GM18909 (cell line): ENCODE measurements around the gene NAALADL1.
A peak's percentile ranks its signal among the peaks of the same experiment; 100 is the strongest.

ENCODE experiments used
- ATAC-seq: cut with Tn5 transposase; IDR thresholded peaks from one replicate; pipeline ENCODE4 v1.9.1; 2021; ENCODE audit warnings: mild to moderate bottlenecking; ENCODE audit not compliant: unreplicated experiment, poor library complexity

The NAALADL1 gene

GRCh38 chr11:65083834-65084597 lies 25.7 kb upstream of the NAALADL1 start, which contains the start of the genes CDCA5 and ZFPL1:
TSS of gene CDCA5 (minus strand) at chr11:65084040. CDS start at chr11:65083978, 62 bp downstream.
TSS of gene ZFPL1 (plus strand) at chr11:65084222. CDS start at chr11:65084699, 477 bp downstream.
- ATAC-seq, result peak; percentile 76

- peak; percentile 14 for ATAC-seq
Observed at GRCh38 chr11:65083134-65083833, 24.9 kb upstream of the NAALADL1 start.

GRCh38 chr11:65078786-65079342 lies 20.5 kb upstream of the NAALADL1 start:
- no peak for ATAC-seq

- ATAC-seq, result no peak
Observed at GRCh38 chr11:65078151-65078550, 19.8 kb upstream of the NAALADL1 start.

GRCh38 chr11:65077451-65077850 lies 19.1 kb upstream of the NAALADL1 start:
- ATAC-seq, result no peak

GRCh38 chr11:65072631-65072966 lies 14.2 kb upstream of the NAALADL1 start:
- ATAC-seq, result no peak

GRCh38 chr11:65071907-65072630 lies 13.7 kb upstream of the NAALADL1 start:
- ATAC-seq, result no peak

GRCh38 chr11:65069217-65069616 lies 10.9 kb upstream of the NAALADL1 start:
- no peak for ATAC-seq

GRCh38 chr11:65067446-65067845 lies 9.1 kb upstream of the NAALADL1 start:
- no peak for ATAC-seq

- no peak for ATAC-seq
Observed at GRCh38 chr11:65066805-65067291, 8.5 kb upstream of the NAALADL1 start.

GRCh38 chr11:65066315-65066714 lies 8.0 kb upstream of the NAALADL1 start:
- no peak for ATAC-seq

- ATAC-seq, result no peak
Observed at GRCh38 chr11:65065851-65066250, 7.5 kb upstream of the NAALADL1 start.

- no peak for ATAC-seq
Observed at GRCh38 chr11:65064847-65065240, 6.5 kb upstream of the NAALADL1 start.

GRCh38 chr11:65063532-65063931 lies 5.2 kb upstream of the NAALADL1 start:
- no peak for ATAC-seq

- no peak for ATAC-seq
Observed at GRCh38 chr11:65060913-65061408, 2.6 kb upstream of the NAALADL1 start.

GRCh38 chr11:65059959-65060824 lies 1.8 kb upstream of the NAALADL1 start:
- ATAC-seq, result no peak

GRCh38 chr11:65059523-65059922 lies 1.2 kb upstream of the NAALADL1 start:
- no peak for ATAC-seq

- no peak for ATAC-seq
Observed at GRCh38 chr11:65058012-65058411, 341 bp downstream of the NAALADL1 start.

GRCh38 chr11:65057526-65057925 lies 827 bp downstream of the NAALADL1 start:
- ATAC-seq, result no peak
